Ishikawa (cell line): Measurements from ENCODE around the gene TMEM232.

Experiments used
- CEBPB ChIP-seq: IDR thresholded peaks from 2 replicates; pipeline ENCODE4 v1.6.1; 2012
- CREB1 ChIP-seq: IDR thresholded peaks from 2 replicates; pipeline ENCODE4 v1.6.1; 2012; ENCODE audit warnings: low read depth
- EGR1 ChIP-seq: IDR thresholded peaks from 2 replicates; pipeline ENCODE4 v1.6.1; 2012
- EP300 ChIP-seq: IDR thresholded peaks from 2 replicates; pipeline ENCODE4 v1.6.1; 2012; ENCODE audit warnings: borderline replicate concordance
- FOXM1 ChIP-seq: IDR thresholded peaks from 2 replicates; pipeline ENCODE4 v1.6.1; 2012; ENCODE audit warnings: low read depth, borderline replicate concordance
- NFIC ChIP-seq: IDR thresholded peaks from 2 replicates; pipeline ENCODE4 v1.6.1; 2012
- RAD21 ChIP-seq: IDR thresholded peaks from 2 replicates; pipeline ENCODE4 v1.6.1; 2012; ENCODE audit warnings: low read depth
- TAF1 ChIP-seq: IDR thresholded peaks from 2 replicates; pipeline ENCODE4 v1.6.1; 2012; ENCODE audit warnings: low read depth, mild to moderate bottlenecking
- TCF12 ChIP-seq: IDR thresholded peaks from 2 replicates; pipeline ENCODE4 v1.6.1; 2012; ENCODE audit warnings: low read depth
- TEAD4 ChIP-seq: IDR thresholded peaks from 2 replicates; pipeline ENCODE4 v1.6.1; 2012
- YY1 ChIP-seq: IDR thresholded peaks from 2 replicates; pipeline ENCODE4 v1.6.1; 2012; ENCODE audit warnings: low read depth
- ZBTB7A ChIP-seq: IDR thresholded peaks from 2 replicates; pipeline ENCODE4 v1.6.1; 2012; ENCODE audit warnings: low read depth
- TF ChIP-seq, protein P1 (sequence below): IDR thresholded peaks from 2 replicates; pipeline ENCODE4 v1.6.1; 2012
- TF ChIP-seq, protein P2 (sequence below): IDR thresholded peaks from 2 replicates; pipeline ENCODE4 v1.6.1; 2012; ENCODE audit warnings: low read depth, mild to moderate bottlenecking
- TF ChIP-seq, protein P3 (sequence below): IDR thresholded peaks from 2 replicates; pipeline ENCODE4 v1.6.1; 2012

Gene TMEM232

DNA sequence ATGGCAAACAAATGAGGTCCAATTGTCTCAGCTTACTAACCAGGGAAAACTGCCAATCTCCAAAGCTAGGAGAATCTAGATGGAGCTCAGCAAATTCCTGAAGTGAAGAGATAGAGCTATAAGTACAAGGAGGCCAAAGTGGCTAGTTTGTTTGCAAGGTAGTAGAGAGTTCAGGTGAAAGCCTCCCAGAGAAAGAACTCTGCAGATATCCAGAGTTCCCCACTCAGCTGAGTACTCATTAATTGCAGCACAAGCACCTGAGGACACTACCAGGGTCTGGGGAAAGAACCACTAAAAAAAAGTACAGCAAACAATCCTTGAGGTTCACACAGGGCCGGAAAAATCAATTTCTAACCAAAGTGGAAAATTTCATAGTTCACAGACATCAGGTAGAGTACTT is 250.9 kb downstream of the TMEM232 start:
- TF ChIP-seq YY1: no peak
- no peak for TF ChIP-seq EGR1
- TF ChIP-seq, protein P1, sequence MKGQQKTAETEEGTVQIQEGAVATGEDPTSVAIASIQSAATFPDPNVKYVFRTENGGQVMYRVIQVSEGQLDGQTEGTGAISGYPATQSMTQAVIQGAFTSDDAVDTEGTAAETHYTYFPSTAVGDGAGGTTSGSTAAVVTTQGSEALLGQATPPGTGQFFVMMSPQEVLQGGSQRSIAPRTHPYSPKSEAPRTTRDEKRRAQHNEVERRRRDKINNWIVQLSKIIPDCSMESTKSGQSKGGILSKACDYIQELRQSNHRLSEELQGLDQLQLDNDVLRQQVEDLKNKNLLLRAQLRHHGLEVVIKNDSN: no peak
- TF ChIP-seq EP300: no peak
- TF ChIP-seq, protein P2, sequence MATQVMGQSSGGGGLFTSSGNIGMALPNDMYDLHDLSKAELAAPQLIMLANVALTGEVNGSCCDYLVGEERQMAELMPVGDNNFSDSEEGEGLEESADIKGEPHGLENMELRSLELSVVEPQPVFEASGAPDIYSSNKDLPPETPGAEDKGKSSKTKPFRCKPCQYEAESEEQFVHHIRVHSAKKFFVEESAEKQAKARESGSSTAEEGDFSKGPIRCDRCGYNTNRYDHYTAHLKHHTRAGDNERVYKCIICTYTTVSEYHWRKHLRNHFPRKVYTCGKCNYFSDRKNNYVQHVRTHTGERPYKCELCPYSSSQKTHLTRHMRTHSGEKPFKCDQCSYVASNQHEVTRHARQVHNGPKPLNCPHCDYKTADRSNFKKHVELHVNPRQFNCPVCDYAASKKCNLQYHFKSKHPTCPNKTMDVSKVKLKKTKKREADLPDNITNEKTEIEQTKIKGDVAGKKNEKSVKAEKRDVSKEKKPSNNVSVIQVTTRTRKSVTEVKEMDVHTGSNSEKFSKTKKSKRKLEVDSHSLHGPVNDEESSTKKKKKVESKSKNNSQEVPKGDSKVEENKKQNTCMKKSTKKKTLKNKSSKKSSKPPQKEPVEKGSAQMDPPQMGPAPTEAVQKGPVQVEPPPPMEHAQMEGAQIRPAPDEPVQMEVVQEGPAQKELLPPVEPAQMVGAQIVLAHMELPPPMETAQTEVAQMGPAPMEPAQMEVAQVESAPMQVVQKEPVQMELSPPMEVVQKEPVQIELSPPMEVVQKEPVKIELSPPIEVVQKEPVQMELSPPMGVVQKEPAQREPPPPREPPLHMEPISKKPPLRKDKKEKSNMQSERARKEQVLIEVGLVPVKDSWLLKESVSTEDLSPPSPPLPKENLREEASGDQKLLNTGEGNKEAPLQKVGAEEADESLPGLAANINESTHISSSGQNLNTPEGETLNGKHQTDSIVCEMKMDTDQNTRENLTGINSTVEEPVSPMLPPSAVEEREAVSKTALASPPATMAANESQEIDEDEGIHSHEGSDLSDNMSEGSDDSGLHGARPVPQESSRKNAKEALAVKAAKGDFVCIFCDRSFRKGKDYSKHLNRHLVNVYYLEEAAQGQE: no peak
- TF ChIP-seq CREB1: no peak
- TF ChIP-seq, protein P3, sequence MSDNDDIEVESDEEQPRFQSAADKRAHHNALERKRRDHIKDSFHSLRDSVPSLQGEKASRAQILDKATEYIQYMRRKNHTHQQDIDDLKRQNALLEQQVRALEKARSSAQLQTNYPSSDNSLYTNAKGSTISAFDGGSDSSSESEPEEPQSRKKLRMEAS: no peak
- TF ChIP-seq TCF12: no peak
- no peak for TF ChIP-seq TAF1
- no peak for TF ChIP-seq RAD21
- TF ChIP-seq NFIC: no peak
- TF ChIP-seq ZBTB7A: no peak
- no peak for TF ChIP-seq TEAD4
- no peak for TF ChIP-seq CEBPB
- no peak for TF ChIP-seq FOXM1

DNA sequence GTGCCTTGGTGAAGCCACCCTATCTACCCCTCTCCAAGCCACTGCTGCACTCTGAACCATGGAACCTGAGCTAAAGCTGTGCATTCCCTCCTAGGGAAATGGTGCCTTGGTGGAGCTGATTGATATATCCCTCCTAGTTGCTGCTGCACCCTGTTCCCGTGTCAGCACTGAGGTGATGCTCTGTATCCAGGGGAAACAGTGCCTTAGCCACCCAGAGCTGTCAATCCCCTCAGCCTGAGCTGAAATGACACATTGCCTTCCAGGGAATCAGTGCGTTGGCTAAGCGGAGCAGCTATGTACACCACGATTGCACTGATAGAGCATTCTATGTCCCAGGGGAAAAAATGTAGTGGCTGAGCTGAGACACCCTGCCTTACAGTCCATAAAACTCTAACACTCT is 257.0 kb downstream of the TMEM232 start:
- TF ChIP-seq TEAD4: no peak
- TF ChIP-seq, protein P1: no peak
- TF ChIP-seq EP300: no peak
- TF ChIP-seq FOXM1: no peak
- TF ChIP-seq RAD21: no peak
- no peak for TF ChIP-seq YY1
- TF ChIP-seq, protein P2: no peak
- TF ChIP-seq, protein P3: no peak
- TF ChIP-seq TAF1: no peak
- TF ChIP-seq EGR1: no peak

DNA sequence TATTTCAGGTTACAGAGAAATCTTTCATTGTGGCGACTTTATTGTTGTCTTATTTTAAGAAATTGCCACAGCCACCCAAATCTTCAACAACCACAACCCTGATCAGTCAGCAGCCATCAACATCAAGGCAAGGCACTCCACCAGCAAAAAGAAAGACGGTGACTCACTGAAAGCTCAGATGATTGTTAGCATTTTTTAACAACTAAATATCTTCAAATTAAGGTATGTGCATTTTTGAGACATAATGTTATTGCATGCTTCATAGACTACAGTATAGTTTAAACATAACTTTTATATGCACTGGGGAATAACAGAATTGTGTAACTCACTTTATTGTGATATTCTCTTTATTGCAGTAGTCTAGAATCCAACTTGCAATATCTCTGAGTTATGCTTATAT is 263.4 kb downstream of the TMEM232 start:
- TF ChIP-seq EP300 (no peak), TAF1 (no peak), TEAD4 (no peak), RAD21 (no peak), YY1 (no peak), ZBTB7A (no peak), TCF12 (no peak), FOXM1 (no peak), NFIC (no peak), EGR1 (no peak), CREB1 (no peak), CEBPB (no peak)
- TF ChIP-seq, protein P2: no peak
- TF ChIP-seq, protein P3: no peak
- TF ChIP-seq, protein P1: no peak

DNA sequence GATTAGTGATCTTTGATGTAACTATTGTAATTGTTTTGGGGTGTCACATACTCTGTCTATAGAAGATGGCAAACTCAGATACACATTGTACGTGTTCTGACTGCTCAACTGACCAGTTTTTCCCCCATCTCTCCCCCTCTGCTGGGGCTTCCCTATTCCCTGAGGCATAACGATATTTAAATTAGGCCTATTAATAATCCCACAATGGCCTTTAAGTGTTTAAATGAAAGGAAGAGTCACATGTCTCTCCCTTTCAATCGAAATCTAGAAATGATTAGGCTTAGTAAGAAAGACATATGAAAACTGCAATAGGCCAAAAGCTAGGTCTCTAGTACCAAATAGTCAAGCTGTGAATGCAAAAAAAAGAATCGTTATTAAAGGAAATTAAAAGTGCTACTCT is 265.6 kb downstream of the TMEM232 start:
- TF ChIP-seq, protein P2: no peak
- no peak for TF ChIP-seq CREB1
- no peak for TF ChIP-seq YY1
- no peak for TF ChIP-seq NFIC
- TF ChIP-seq EGR1: no peak
- TF ChIP-seq, protein P3: no peak
- TF ChIP-seq TCF12: no peak
- TF ChIP-seq TAF1: no peak
- no peak for TF ChIP-seq ZBTB7A
- no peak for TF ChIP-seq FOXM1
- TF ChIP-seq TEAD4: no peak
